C1 segment of cervical spinal cord (tissue), 14 donors: ENCODE measurements around the gene SLC26A1.
"Not testable (repeated sequence)": the region's sequence is repeated elsewhere in the genome, so short reads cannot be mapped to it uniquely, and the experiment has no call there.

Experiments
- DNase-seq, 14 donors: peaks; one replicate each; lab custom pipeline; 2025; lab: John Stamatoyannopoulos, UW

SLC26A1 gene

GRCh38 chr4:985123-985830 is 7.9 kb downstream of the SLC26A1 start:
- peak in 2 of 14 donors; percentile 9 to 55 for DNase-seq

GRCh38 chr4:984336-985054 is 8.7 kb downstream of the SLC26A1 start:
- no peak for DNase-seq

GRCh38 chr4:982814-983213 is 10.4 kb downstream of the SLC26A1 start:
- DNase-seq, result no peak

GRCh38 chr4:982291-982690 is 10.9 kb downstream of the SLC26A1 start:
- DNase-seq, result no peak

GRCh38 chr4:978957-979701 is 14.1 kb downstream of the SLC26A1 start:
- DNase-seq, result no peak

GRCh38 chr4:976016-976415 is 17.2 kb downstream of the SLC26A1 start:
- not testable (repeated sequence) for DNase-seq

GRCh38 chr4:974668-975067 is 18.5 kb downstream of the SLC26A1 start:
- DNase-seq, result no peak

GRCh38 chr4:973431-974397 is 19.5 kb downstream of the SLC26A1 start, which contains the start of gene DGKQ:
DGKQ (minus strand) TSS chr4:973569; CDS start chr4:973482, 87 bp downstream.
- DNase-seq, result peak; percentile 20 to 93 (median 76)

- DNase-seq, result peak in 2 of 14 donors; percentile 34 to 54
Observed at GRCh38 chr4:972651-973424, 20.4 kb downstream of the SLC26A1 start.

GRCh38 chr4:971666-972500 is 21.3 kb downstream of the SLC26A1 start:
- no peak for DNase-seq

GRCh38 chr4:970854-971520 is 22.2 kb downstream of the SLC26A1 start:
- DNase-seq, result no peak

GRCh38 chr4:970046-970745 is 23.0 kb downstream of the SLC26A1 start:
- DNase-seq, result no peak

GRCh38 chr4:968621-969394 is 24.4 kb downstream of the SLC26A1 start:
- DNase-seq, result no peak

- no peak for DNase-seq
Observed at GRCh38 chr4:968221-968620, 25.0 kb downstream of the SLC26A1 start.

GRCh38 chr4:967113-968104 is 25.8 kb downstream of the SLC26A1 start:
- no peak for DNase-seq
